Testis (tissue), 3 donors: ENCODE data around the gene PLCH2. TPM values are rescaled to one million over a fixed set of nuclear protein-coding genes. Genes with fewer than 3 reads are reported as not detected.
"Not testable (repeated sequence)": the region's sequence is repeated elsewhere in the genome, so short reads cannot be mapped to it uniquely, and the experiment has no call there.

Experiments used
- DNase-seq: peaks from one replicate; pipeline ENCODE4 v3.0.0-alpha.2; 2019
- H3K27ac ChIP-seq, 2 donors: fragments of 200-600 bp; sonication (generic); one replicate each; pipeline ENCODE4 v1.5.1; 2019
- H3K27me3 ChIP-seq: fragments of 200-600 bp; sonication (generic); one replicate; pipeline ENCODE4 v1.5.1; 2019
- H3K36me3 ChIP-seq: fragments of 200-600 bp; sonication (generic); one replicate; pipeline ENCODE4 v1.5.1; 2017; ENCODE audit warnings: low read depth; ENCODE audit errors: missing control alignments
- H3K4me1 ChIP-seq: fragments of 200-600 bp; sonication (generic); one replicate; pipeline ENCODE4 v1.5.1; 2019
- H3K4me3 ChIP-seq, 2 donors: fragments of 200-600 bp; sonication (generic); one replicate each; pipeline ENCODE4 v1.5.1; 2017 to 2019
- H3K9me3 ChIP-seq: fragments of 200-600 bp; sonication (generic); one replicate; pipeline ENCODE4 v1.5.1; 2017
- CTCF ChIP-seq, 3 experiments: fragments of 450-650 bp in 2 of 3; fragments of 200-600 bp in 1 of 3; sonication (generic) in 1 of 3; IDR thresholded peaks; one replicate each; pipeline ENCODE4 v1.5.1; 2016 to 2019; ENCODE audit warnings: antibody characterized with exemption in 3 of 3, mild to moderate bottlenecking in 2 of 3, moderate library complexity in 1 of 3
- POLR2A ChIP-seq: fragments of 450-650 bp; IDR thresholded peaks from one replicate; pipeline ENCODE4 v1.6.1; 2017; ENCODE audit warnings: antibody characterized with exemption, mild to moderate bottlenecking, moderate library complexity
- WGBS, 2 donors: methylation state at CpG; one replicate each; pipeline ENCODE4 v1.1.5; 2018; 5-methylcytosine and 5-hydroxymethylcytosine counted together
- intact Hi-C: fragments of 100-400 bp; cut with DNase I; formaldehyde crosslinking; loops from one replicate; pipeline ENCODE4 v1.15.1; 2023; ENCODE audit warnings: low total_unique reads
- polyA plus RNA-seq: library from polyadenylated mRNA; stranded (reverse); fragments of 350-450 nt; fragmentation: Illumina TruSeq; extraction: RNeasy Lipid Tissue Mini Kit (QIAGEN cat#74804); gene quantifications from one replicate; pipeline ENCODE4 v1.2.3, GENCODE V29; 2014; ENCODE audit warnings: low read depth, low replicate concordance; ENCODE audit not compliant: insufficient read depth
- total RNA-seq, 2 donors: library from RNA; depleted of rRNA; stranded (reverse); fragments of >200 nt; gene quantifications; one replicate each; pipeline ENCODE4 v1.2.3, GENCODE V29; 2016

The PLCH2 gene
- total and polyA plus RNA-seq, 3 donors from 2014 or later, result 2.7 to 6.5 (median 5.7) TPM

DNA sequence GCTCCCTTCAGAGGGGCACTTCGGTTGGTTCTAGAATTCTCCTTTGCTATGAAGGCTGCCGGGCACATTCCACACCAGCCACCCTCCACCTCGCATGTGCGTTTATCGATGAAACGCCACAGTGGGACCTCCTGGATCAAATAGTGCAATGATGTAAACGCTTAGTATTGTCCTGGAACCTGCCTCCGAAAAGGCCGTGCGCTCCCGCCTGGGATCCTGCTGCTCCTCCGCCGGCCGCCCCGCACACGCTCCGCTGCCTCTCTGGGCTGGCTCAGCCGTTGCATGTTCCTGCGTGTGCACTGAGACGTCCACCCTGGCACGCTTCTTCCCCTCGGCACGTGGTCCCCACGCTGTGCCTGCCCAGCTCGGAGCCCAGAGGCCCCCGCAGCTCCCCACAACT, 76.1 kb downstream of the PLCH2 start:
- Histone ChIP-seq H3K4me1 (peaks cover 25% of the 10 kb centered on the region), H3K27me3 (no peaks in the 10 kb centered on the region), H3K9me3 (no peaks in the 10 kb centered on the region), H3K36me3 (no peaks in the 10 kb centered on the region), H3K27ac (no peak overlapping the region), H3K4me3 (no peak overlapping the region)
- WGBS, 2 donors, result 93% methylated on average over 15 to 26 of the region's 26 CpGs
- no peak for DNase-seq
- TF ChIP-seq CTCF (IDR thresholded peaks at IDR 0.05) (no peak), POLR2A (no peak)
- intact Hi-C loops, result no loop called here

- WGBS, 2 donors, result 74 to 86% methylated on average over 3 to 9 of the region's 9 CpGs
- DNase-seq, H3K9me3 ChIP-seq, H3K27me3 ChIP-seq, intact Hi-C loops, H3K4me3 ChIP-seq, H3K36me3 ChIP-seq, H3K27ac ChIP-seq: not testable (repeated sequence)
- H3K4me1 ChIP-seq, result peaks cover 22% of the 10 kb centered on the region
Measured at GRCh38 chr1:2553076-2553475, 77.0 kb downstream of the PLCH2 start.

- WGBS, 2 donors, result 83 to 86% methylated on average over 13 to 30 of the region's 30 CpGs
- no peaks in the 10 kb centered on the region for H3K27me3 ChIP-seq
- H3K9me3 ChIP-seq, result no peaks in the 10 kb centered on the region
- H3K27ac ChIP-seq, result no peak overlapping the region
- H3K36me3 ChIP-seq, result no peaks in the 10 kb centered on the region
- intact Hi-C loops, result no loop called here
- H3K4me3 ChIP-seq, result no peak overlapping the region
- TF ChIP-seq POLR2A (no peak), CTCF (IDR thresholded peaks at IDR 0.05) (no peak)
- DNase-seq, result no peak
- peaks cover 15% of the 10 kb centered on the region for H3K4me1 ChIP-seq
Measured at GRCh38 chr1:2553871-2554620, 78.0 kb downstream of the PLCH2 start.

DNA sequence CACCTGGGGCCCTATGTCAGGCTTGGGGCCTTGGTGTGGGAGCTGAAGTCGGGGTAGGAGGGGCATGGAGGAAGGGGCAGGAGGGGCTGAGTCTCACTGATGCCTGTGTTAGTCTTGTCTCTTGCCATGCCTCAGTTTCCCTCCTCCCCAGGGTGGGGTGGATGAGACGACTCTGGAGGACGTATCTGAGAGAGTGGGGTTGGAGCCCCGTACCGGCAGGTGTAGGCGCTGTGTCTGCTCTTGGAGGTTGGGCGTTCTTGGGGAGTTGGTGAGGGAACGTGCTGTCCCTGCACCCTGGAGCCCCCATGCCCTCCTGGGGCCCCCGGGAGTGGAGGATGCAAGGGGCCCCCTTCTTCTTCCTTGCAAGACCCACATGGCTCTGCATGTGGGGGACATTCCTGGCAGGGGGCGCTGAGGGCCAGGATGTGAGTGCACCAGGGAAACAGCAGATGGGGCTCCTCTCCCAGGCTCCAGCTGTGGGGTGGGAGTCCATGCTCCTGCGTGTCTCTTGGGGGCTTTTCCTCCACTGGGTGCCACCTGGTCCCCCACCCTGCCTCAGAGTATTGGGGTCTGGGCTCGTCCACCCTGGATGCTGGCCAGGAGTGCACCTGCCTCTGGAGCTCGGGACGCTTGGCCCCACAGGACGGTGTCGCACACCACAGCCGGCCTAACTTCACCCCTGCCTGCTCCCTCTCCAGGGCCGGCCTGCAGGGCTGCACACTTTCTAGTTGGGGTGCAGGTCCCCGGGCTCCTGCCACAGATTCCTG, 78.7 kb downstream of the PLCH2 start:
- Histone ChIP-seq H3K9me3 (no peaks in the 10 kb centered on the region), H3K36me3 (no peaks in the 10 kb centered on the region), H3K4me1 (peaks cover 12% of the 10 kb centered on the region), H3K4me3 (no peak overlapping the region), H3K27ac (peak overlapping the region; percentile 88 to 92), H3K27me3 (no peaks in the 10 kb centered on the region)
- DNase-seq, result no peak
- no peak for TF ChIP-seq POLR2A
- peak in 2 of 3 experiments; percentile 23 to 26 for TF ChIP-seq CTCF (IDR thresholded peaks at IDR 0.05)
- intact Hi-C loops, result no loop called here
- WGBS, 2 donors, result 66 to 84% methylated on average over 9 to 19 of the region's 19 CpGs

Other genes starting within 250 kb of the PLCH2 start
- gene SKI, start 248.0 kb upstream of the PLCH2 start, total RNA-seq, result 10 to 100 TPM; 85.7 to 87.1 TPM
- 40.2 TPM for gene SKI, start 248.0 kb upstream of the PLCH2 start, polyA plus RNA-seq
- gene MORN1, start 84.7 kb upstream of the PLCH2 start, total RNA-seq, result 10 to 100 TPM; 30.4 to 34.5 TPM
- 30.9 TPM for gene MORN1, start 84.7 kb upstream of the PLCH2 start, polyA plus RNA-seq
- gene RER1, start 84.4 kb upstream of the PLCH2 start, total RNA-seq, result 100 to 1,000 TPM in 1 of 2 donors, 10 to 100 TPM in 1; 89.9 to 104 TPM
- gene RER1, start 84.4 kb upstream of the PLCH2 start, polyA plus RNA-seq, result 262 TPM
- 10 to 100 TPM; 50.4 to 52.8 TPM for gene PEX10, start 63.7 kb upstream of the PLCH2 start, total RNA-seq
- gene PEX10, start 63.7 kb upstream of the PLCH2 start, polyA plus RNA-seq, result 49.5 TPM
- 10 to 100 TPM; 65.9 to 84.7 TPM for gene PANK4, start 50.3 kb downstream of the PLCH2 start, total RNA-seq
- gene PANK4, start 50.3 kb downstream of the PLCH2 start, polyA plus RNA-seq, result 23.2 TPM
- 1 to 10 TPM; 2.8 to 4.2 TPM for gene HES5, start 54.0 kb downstream of the PLCH2 start, total RNA-seq
- 1.1 TPM for gene HES5, start 54.0 kb downstream of the PLCH2 start, polyA plus RNA-seq
- gene TNFRSF14, start 80.1 kb downstream of the PLCH2 start, total RNA-seq, result 10 to 100 TPM; 39.0 to 45.1 TPM
- gene TNFRSF14, start 80.1 kb downstream of the PLCH2 start, polyA plus RNA-seq, result 26.0 TPM
- gene PRXL2B, start 110.5 kb downstream of the PLCH2 start, total RNA-seq, result 10 to 100 TPM; 20.9 to 25.1 TPM
- 16.5 TPM for gene PRXL2B, start 110.5 kb downstream of the PLCH2 start, polyA plus RNA-seq
- 10 to 100 TPM; 17.2 to 18.8 TPM for gene MMEL1, start 156.7 kb downstream of the PLCH2 start, total RNA-seq
- 36.4 TPM for gene MMEL1, start 156.7 kb downstream of the PLCH2 start, polyA plus RNA-seq